IMR-90 (cell line): Measurements from ENCODE around the gene GSG1L. TPM values are rescaled to one million over a fixed set of nuclear protein-coding genes. Genes with fewer than 3 reads are reported as not detected.

Source experiments
- ATAC-seq: fragments of 200-7000 bp; cut with Tn5 transposase; 2 replicates; pipeline ENCODE4 v1.9.1; 2020; ENCODE audit warnings: low read depth, mild to moderate bottlenecking, moderate library complexity
- BruUV-seq: library from RNA; stranded (reverse); fragments of 400-500 nt; replicated peaks from 2 replicates; lab custom pipeline; 2021; lab: Mats Ljungman, UMichigan
- CTCF ChIA-PET: fragments of 300-600 bp; formaldehyde crosslinking; extraction: SDS; loops from one replicate; lab custom pipeline; 2021; ENCODE audit warnings: antibody characterized with exemption; lab: Yijun Ruan, JAX
- POLR2A ChIA-PET: fragments of 300-600 bp; sonication (Branson Sonifier 250); formaldehyde crosslinking; loops from one replicate; lab custom pipeline; 2022; ENCODE audit warnings: antibody characterized with exemption; ENCODE audit not compliant: unreplicated experiment; lab: Charles Lee
- DNase-seq: peaks from one replicate; pipeline ENCODE4 v3.0.0; 2013
- H2AFZ ChIP-seq: replicated peaks from 2 replicates; pipeline ENCODE3; 2013; ENCODE audit warnings: low read length, mild to moderate bottlenecking; ENCODE audit not compliant: poor library complexity
- H2AK5ac ChIP-seq: 2 replicates; pipeline ENCODE4 v1.6.1; 2013; ENCODE audit warnings: low read depth, low read length, inconsistent platforms
- H2AK9ac ChIP-seq: replicated peaks from 2 replicates; pipeline ENCODE3; 2013; ENCODE audit warnings: mild to moderate bottlenecking, low read depth, low read length, moderate library complexity; ENCODE audit not compliant: poor library complexity
- H2BK120ac ChIP-seq: 2 replicates; pipeline ENCODE4 v1.6.1; 2013; ENCODE audit warnings: low read depth, low read length, inconsistent platforms
- H2BK15ac ChIP-seq: 3 replicates; pipeline ENCODE4 v1.6.1; 2013; ENCODE audit warnings: low read depth, low read length, inconsistent platforms
- H2BK20ac ChIP-seq: 2 replicates; pipeline ENCODE4 v1.6.1; 2013; ENCODE audit warnings: low read depth, mild to moderate bottlenecking, inconsistent platforms, low read length, moderate library complexity
- H2BK5ac ChIP-seq: 2 replicates; pipeline ENCODE4 v1.6.1; 2013; ENCODE audit warnings: mild to moderate bottlenecking, low read depth, low read length, inconsistent platforms; ENCODE audit not compliant: poor library complexity, severe bottlenecking
- H3K14ac ChIP-seq: replicated peaks from 2 replicates; pipeline ENCODE4 v1.6.1; 2013; ENCODE audit warnings: low read depth, low read length, inconsistent platforms
- H3K18ac ChIP-seq: 2 replicates; pipeline ENCODE4 v1.6.1; 2013; ENCODE audit warnings: low read depth, low read length, control low read depth
- H3K23ac ChIP-seq: 2 replicates; pipeline ENCODE4 v1.6.1; 2013; ENCODE audit warnings: low read depth, low read length, inconsistent platforms
- H3K27ac ChIP-seq: 2 replicates; pipeline ENCODE4 v1.5.1; 2013; ENCODE audit warnings: mild to moderate bottlenecking, control low read depth, low read length; ENCODE audit not compliant: insufficient read depth
- H3K27me3 ChIP-seq: 2 replicates; pipeline ENCODE4 v1.6.1; 2013; ENCODE audit warnings: low read length; ENCODE audit not compliant: control insufficient read depth, insufficient read depth
- H3K36me3 ChIP-seq: 2 replicates; pipeline ENCODE4 v1.6.1; 2013; ENCODE audit warnings: low read length, mixed read lengths; ENCODE audit not compliant: control insufficient read depth, insufficient read depth
- H3K4ac ChIP-seq: 2 replicates; pipeline ENCODE4 v1.6.1; 2013; ENCODE audit warnings: low read depth, low read length, inconsistent platforms
- H3K4me1 ChIP-seq: 2 replicates; pipeline ENCODE4 v1.6.1; 2013; ENCODE audit warnings: low read length, mixed read lengths; ENCODE audit not compliant: control insufficient read depth, insufficient read depth
- H3K4me2 ChIP-seq: 2 replicates; pipeline ENCODE4 v1.6.1; 2013; ENCODE audit warnings: low read depth, mild to moderate bottlenecking, control low read depth, low read length, moderate library complexity
- H3K4me3 ChIP-seq: 2 replicates; pipeline ENCODE4 v1.5.1; 2013; ENCODE audit warnings: low read depth, mild to moderate bottlenecking, control low read depth, low read length, moderate library complexity; ENCODE audit not compliant: insufficient read depth
- H3K56ac ChIP-seq: 2 replicates; pipeline ENCODE4 v1.6.1; 2013; ENCODE audit warnings: low read length, inconsistent platforms; ENCODE audit not compliant: insufficient read depth; ENCODE audit errors: extremely low read depth
- H3K79me1 ChIP-seq, 2 experiments: 2 replicates each; pipeline ENCODE4 v1.6.1; 2013; ENCODE audit warnings: low read length in 2 of 2, inconsistent platforms in 1 of 2, low read depth in 1 of 2
- H3K9ac ChIP-seq: 2 replicates; pipeline ENCODE4 v1.6.1; 2013; ENCODE audit warnings: low read depth, low read length, control low read depth
- H3K9me1 ChIP-seq: 2 replicates; pipeline ENCODE4 v1.6.1; 2013; ENCODE audit warnings: low read length, inconsistent platforms; ENCODE audit not compliant: insufficient read depth
- H3K9me3 ChIP-seq: 2 replicates; pipeline ENCODE4 v1.6.1; 2013; ENCODE audit warnings: low read length; ENCODE audit not compliant: control insufficient read depth, insufficient read depth
- H4K20me1 ChIP-seq: 2 replicates; pipeline ENCODE4 v1.6.1; 2013; ENCODE audit warnings: low read length, inconsistent platforms; ENCODE audit not compliant: insufficient read depth
- H4K5ac ChIP-seq: 2 replicates; pipeline ENCODE4 v1.6.1; 2013; ENCODE audit warnings: mild to moderate bottlenecking, low read depth, low read length, control low read depth
- H4K8ac ChIP-seq, 2 experiments: 2 replicates each; pipeline ENCODE4 v1.6.1; 2013; ENCODE audit warnings: low read depth in 2 of 2, low read length in 2 of 2, control low read depth in 1 of 2, inconsistent platforms in 1 of 2
- H4K91ac ChIP-seq: 2 replicates; pipeline ENCODE4 v1.6.1; 2013; ENCODE audit warnings: low read depth, low read length, inconsistent platforms; ENCODE audit not compliant: insufficient read depth
- BHLHE40 ChIP-seq: fragments of 150-350 bp; IDR thresholded peaks from 2 replicates; pipeline ENCODE4 v1.6.1; 2016; ENCODE audit warnings: mild to moderate bottlenecking, low read depth, low read length
- CEBPB ChIP-seq: IDR thresholded peaks from 2 replicates; pipeline ENCODE4 v1.6.1; 2012; ENCODE audit warnings: low read depth, low read length, improper control_type of control experiment
- CHD1 ChIP-seq: IDR thresholded peaks from 2 replicates; pipeline ENCODE4 v1.6.1; 2012; ENCODE audit warnings: low read depth, low read length, improper control_type of control experiment
- CTCF ChIP-seq: conservative IDR thresholded peaks from 2 replicates; pipeline ENCODE4 v1.5.1; 2012; ENCODE audit warnings: mild to moderate bottlenecking, low read depth, low read length, improper control_type of control experiment
- ELK1 ChIP-seq: fragments of 150-350 bp; IDR thresholded peaks from 2 replicates; pipeline ENCODE4 v1.6.1; 2016; ENCODE audit warnings: low read depth, mild to moderate bottlenecking, low read length, moderate library complexity, borderline replicate concordance
- FOS ChIP-seq: fragments of 150-350 bp; IDR thresholded peaks from 2 replicates; pipeline ENCODE4 v1.6.1; 2016; ENCODE audit warnings: low read depth, low read length
- MAFK ChIP-seq: IDR thresholded peaks from 2 replicates; pipeline ENCODE4 v1.6.1; 2012; ENCODE audit warnings: low read depth, low read length, improper control_type of control experiment
- MAZ ChIP-seq: IDR thresholded peaks from 2 replicates; pipeline ENCODE4 v1.6.1; 2012; ENCODE audit warnings: low read depth, mild to moderate bottlenecking, low read length, improper control_type of control experiment, moderate library complexity, borderline replicate concordance
- MXI1 ChIP-seq: IDR thresholded peaks from 2 replicates; pipeline ENCODE4 v1.6.1; 2012; ENCODE audit warnings: low read depth, mild to moderate bottlenecking, low read length, moderate library complexity, borderline replicate concordance
- NFE2L2 ChIP-seq: fragments of 150-350 bp; IDR thresholded peaks from 2 replicates; pipeline ENCODE4 v1.6.1; 2016; ENCODE audit warnings: low read depth, mild to moderate bottlenecking, low read length
- POLR2A ChIP-seq: IDR thresholded peaks from 2 replicates; pipeline ENCODE4 v1.6.1; 2012; ENCODE audit warnings: mild to moderate bottlenecking, low read depth, low read length
- RAD21 ChIP-seq: IDR thresholded peaks from 2 replicates; pipeline ENCODE4 v1.6.1; 2012; ENCODE audit warnings: low read length, improper control_type of control experiment
- RCOR1 ChIP-seq: IDR thresholded peaks from 2 replicates; pipeline ENCODE4 v1.6.1; 2012; ENCODE audit warnings: mild to moderate bottlenecking, low read length, improper control_type of control experiment; ENCODE audit not compliant: insufficient replicate concordance
- RFX5 ChIP-seq: IDR thresholded peaks from 2 replicates; pipeline ENCODE4 v1.8.0; 2012; ENCODE audit warnings: low read depth, mild to moderate bottlenecking, low read length, moderate library complexity
- SMC3 ChIP-seq: fragments of 150-350 bp; IDR thresholded peaks from 2 replicates; pipeline ENCODE4 v1.6.1; 2016; ENCODE audit warnings: low read depth, mild to moderate bottlenecking, antibody characterized with exemption, low read length, moderate library complexity
- USF2 ChIP-seq: fragments of 150-350 bp; IDR thresholded peaks from 2 replicates; pipeline ENCODE4 v1.6.1; 2017; ENCODE audit warnings: mild to moderate bottlenecking, antibody characterized with exemption, low read length, low read depth
- WGBS, 2 experiments: methylation state at CpG; one replicate each; pipeline versions ENCODE4 v1.1.5 to v1.1.7; 2013; ENCODE audit warnings: missing lambda C conversion rate in 2 of 2; ENCODE audit not compliant: insufficient read length in 1 of 2; ENCODE audit errors: extremely low coverage in 2 of 2; 5-methylcytosine and 5-hydroxymethylcytosine counted together
- dilution Hi-C: fragments of 300-500 bp; cut with HindIII; formaldehyde crosslinking; loops from one replicate; pipeline ENCODE4 v1.14.3; 2018; ENCODE audit warnings: low sequenced_read_pairs; ENCODE audit not compliant: unreplicated experiment
- in situ Hi-C: fragments of 300-500 bp; cut with MboI; formaldehyde crosslinking; loops from 3 replicates; pipeline ENCODE4 v1.14.3; 2019; ENCODE audit warnings: low sequenced_read_pairs, inconsistent platforms, mixed read lengths
- intact Hi-C: fragments of 100-400 bp; cut with micrococcal nuclease; formaldehyde crosslinking; loops from 2 replicates; pipeline ENCODE4 v1.10.0; 2022
- polyA plus RNA-seq, 3 experiments: library from polyadenylated mRNA; depleted of rRNA; stranded (reverse); fragments of >200 nt; gene quantifications; 2 replicates each; pipeline ENCODE4 v1.2.3, GENCODE V29; 2012; ENCODE audit warnings: low replicate concordance in 1 of 3
- total RNA-seq: library from RNA; depleted of rRNA; stranded (reverse); fragments of >200 nt; gene quantifications from 2 replicates; pipeline ENCODE4 v1.2.3, GENCODE V29; 2012

The GSG1L gene
- total and polyA plus RNA-seq, 2 of the 4 experiments (the other 2 are of a cell fraction), result not detected

- dilution Hi-C loops, result no loop called here
- no peak overlapping the region for H3K23ac ChIP-seq
- H4K91ac ChIP-seq, result no peak overlapping the region
Measured at GRCh38 chr16:28039493-28039892, 24.0 kb downstream of the GSG1L start.

More at GRCh38 chr16:28039493-28039892, 24.0 kb downstream of the GSG1L start:
- H4K5ac ChIP-seq, result no peak overlapping the region
- intact Hi-C loops (no loop called here), in situ Hi-C loops (no loop called here)
- no peak overlapping the region for H3K56ac ChIP-seq
- H3K9me1 ChIP-seq, result no peaks in the 10 kb centered on the region
- H3K4me2 ChIP-seq, result no peak overlapping the region
- no TSS peak for BruUV-seq
- no peak overlapping the region for H3K27ac ChIP-seq
- no peak overlapping the region for H2AK9ac ChIP-seq
- H3K14ac ChIP-seq, result no peak overlapping the region
- no peak overlapping the region for H2AFZ ChIP-seq
- H2BK20ac ChIP-seq, result no peak overlapping the region
- H3K18ac ChIP-seq, result no peak overlapping the region
- 86% methylated on average over 4 of the region's 10 CpGs; no CpG with 5 or more reads in 1 of the 2 experiments for WGBS, 2 experiments
- DNase-seq (no peak), ATAC-seq (no peak)
- H2AK5ac ChIP-seq, result no peak overlapping the region
- H2BK15ac ChIP-seq, result no peak overlapping the region
- no peak overlapping the region for H2BK5ac ChIP-seq
- no peak overlapping the region for H4K8ac ChIP-seq
- ChIA-PET POLR2A (no interaction called here), CTCF (no interaction called here)
- H3K36me3 ChIP-seq, result no peaks in the 10 kb centered on the region
- no peak overlapping the region for H3K4me3 ChIP-seq
- 0 out of 2 replicates have a peak, but pooled peaks cover 2% of the 10 kb centered on the region for H3K4me1 ChIP-seq
- TF ChIP-seq NFE2L2 (no peak), FOS (no peak), RCOR1 (no peak), RFX5 (no peak), CHD1 (no peak), ELK1 (no peak), USF2 (no peak), CTCF (no peak), POLR2A (no peak), MAZ (no peak), MAFK (no peak), BHLHE40 (no peak), SMC3 (no peak), CEBPB (no peak), RAD21 (no peak), MXI1 (no peak)
- H4K20me1 ChIP-seq, result no peaks in the 10 kb centered on the region
- no peak overlapping the region for H3K4ac ChIP-seq
- no peak overlapping the region for H2BK120ac ChIP-seq
- peaks cover 15% of the 10 kb centered on the region for H3K27me3 ChIP-seq
- H3K9me3 ChIP-seq, result no peaks in the 10 kb centered on the region
- H3K79me1 ChIP-seq, result no peaks in the 10 kb centered on the region
- no peak overlapping the region for H3K9ac ChIP-seq
